ENCODE results near the gene C16orf96.

C16orf96 gene

DNA sequence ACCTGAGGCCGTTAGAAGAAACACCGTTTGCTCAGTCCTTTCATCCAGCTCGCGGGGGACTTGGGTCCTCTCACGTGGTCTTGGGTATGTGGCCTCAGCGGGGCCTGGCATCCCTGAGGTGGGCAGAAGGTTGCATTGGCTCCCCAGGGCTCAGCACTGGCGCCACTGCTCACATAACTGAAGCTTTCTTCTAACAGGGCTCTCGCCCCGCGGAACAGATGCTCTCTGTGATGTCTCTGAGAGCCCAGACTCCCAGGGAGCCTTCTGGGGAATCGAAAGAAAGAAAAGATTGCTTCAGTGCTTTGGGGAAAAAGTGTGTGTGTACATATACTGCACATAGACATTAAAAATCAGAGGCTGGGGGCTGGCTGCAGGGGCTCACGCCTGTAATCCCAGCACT, 78.6 kb downstream of the C16orf96 start:
- Mint-ChIP-seq H3K27me3 (ENCODE audit: low read depth) (no peaks in the 10 kb centered on the region), H3K4me3 (no peak overlapping the region), H3K36me3 (ENCODE audit: low read depth) (peaks cover 21% of the 10 kb centered on the region), H3K4me1 (no peaks in the 10 kb centered on the region), H3K9me3 (peaks cover 6% of the 10 kb centered on the region), H3K27ac (no peak overlapping the region)
- TF ChIP-seq, protein P1, sequence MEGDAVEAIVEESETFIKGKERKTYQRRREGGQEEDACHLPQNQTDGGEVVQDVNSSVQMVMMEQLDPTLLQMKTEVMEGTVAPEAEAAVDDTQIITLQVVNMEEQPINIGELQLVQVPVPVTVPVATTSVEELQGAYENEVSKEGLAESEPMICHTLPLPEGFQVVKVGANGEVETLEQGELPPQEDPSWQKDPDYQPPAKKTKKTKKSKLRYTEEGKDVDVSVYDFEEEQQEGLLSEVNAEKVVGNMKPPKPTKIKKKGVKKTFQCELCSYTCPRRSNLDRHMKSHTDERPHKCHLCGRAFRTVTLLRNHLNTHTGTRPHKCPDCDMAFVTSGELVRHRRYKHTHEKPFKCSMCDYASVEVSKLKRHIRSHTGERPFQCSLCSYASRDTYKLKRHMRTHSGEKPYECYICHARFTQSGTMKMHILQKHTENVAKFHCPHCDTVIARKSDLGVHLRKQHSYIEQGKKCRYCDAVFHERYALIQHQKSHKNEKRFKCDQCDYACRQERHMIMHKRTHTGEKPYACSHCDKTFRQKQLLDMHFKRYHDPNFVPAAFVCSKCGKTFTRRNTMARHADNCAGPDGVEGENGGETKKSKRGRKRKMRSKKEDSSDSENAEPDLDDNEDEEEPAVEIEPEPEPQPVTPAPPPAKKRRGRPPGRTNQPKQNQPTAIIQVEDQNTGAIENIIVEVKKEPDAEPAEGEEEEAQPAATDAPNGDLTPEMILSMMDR (IDR thresholded peaks at IDR 0.05; ENCODE audit: unreplicated experiment in 3 of 3): no peak

DNA sequence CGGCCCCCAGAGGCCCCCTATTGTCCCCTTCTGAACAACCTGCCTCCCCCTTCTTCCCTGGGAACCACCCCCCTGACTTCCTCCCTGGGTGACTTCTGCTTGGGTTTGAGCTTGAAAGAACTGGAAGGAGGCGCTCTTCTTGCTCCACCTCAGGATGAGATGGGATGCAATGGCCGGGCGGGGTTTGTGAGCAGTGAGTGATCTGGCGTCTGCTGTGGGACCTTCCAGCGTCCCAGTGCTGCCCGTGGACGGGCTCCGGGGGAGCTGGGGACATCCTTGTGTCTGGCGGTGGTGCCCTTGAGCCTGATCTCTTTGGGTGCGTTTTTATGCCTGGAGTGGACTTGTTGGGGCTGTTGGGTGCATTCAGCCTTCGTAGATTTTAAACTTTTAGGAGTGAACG, 80.1 kb downstream of the C16orf96 start:
- TF ChIP-seq, protein P1 (IDR thresholded peaks at IDR 0.05; ENCODE audit: unreplicated experiment in 3 of 3): no peak
- no peaks in the 10 kb centered on the region for H3K27me3 Mint-ChIP-seq (ENCODE audit: low read depth)
- peaks cover 19% of the 10 kb centered on the region for H3K36me3 Mint-ChIP-seq (ENCODE audit: low read depth)
- H3K4me1 Mint-ChIP-seq: no peaks in the 10 kb centered on the region
- H3K27ac Mint-ChIP-seq: no peak overlapping the region
- H3K9me3 Mint-ChIP-seq: peaks cover 3% of the 10 kb centered on the region
- no peak overlapping the region for H3K4me3 Mint-ChIP-seq

DNA sequence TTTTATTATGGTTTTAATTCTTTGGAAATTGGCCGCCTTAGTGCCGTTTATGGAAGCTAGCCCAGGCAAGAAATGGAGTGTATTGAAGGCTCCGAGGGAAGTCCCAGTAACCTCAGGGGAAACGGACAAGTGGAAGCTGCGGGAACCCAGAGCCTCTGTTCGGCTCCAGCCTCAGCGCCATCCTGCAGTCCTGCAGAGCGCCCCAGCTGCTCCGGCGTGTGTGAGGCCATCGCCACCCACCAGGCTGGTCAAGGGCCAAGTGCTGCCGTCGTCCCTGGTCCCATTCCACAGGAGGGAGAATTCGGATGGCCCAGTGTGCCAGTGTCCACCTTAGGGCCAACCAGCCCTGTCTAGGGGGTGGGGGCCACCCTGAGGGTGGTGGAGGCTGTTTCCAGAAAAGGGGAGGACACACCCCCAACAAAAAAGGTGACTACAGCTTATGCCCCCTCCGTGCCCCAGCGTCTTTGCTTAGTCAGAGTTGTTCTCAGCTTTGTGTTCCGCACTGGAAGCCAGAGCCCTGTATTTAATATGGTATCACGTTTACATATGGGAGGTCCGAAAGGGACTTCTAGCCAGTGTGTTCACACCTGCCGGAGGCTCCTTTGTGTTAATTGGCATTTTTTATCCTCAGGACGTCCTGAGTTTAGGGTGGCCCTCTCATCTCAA, 81.5 kb downstream of the C16orf96 start:
- H3K27me3 Mint-ChIP-seq (ENCODE audit: low read depth): no peaks in the 10 kb centered on the region
- peaks cover 15% of the 10 kb centered on the region for H3K36me3 Mint-ChIP-seq (ENCODE audit: low read depth)
- H3K27ac Mint-ChIP-seq: no peak overlapping the region
- H3K4me1 Mint-ChIP-seq: no peaks in the 10 kb centered on the region
- H3K4me3 Mint-ChIP-seq: no peak overlapping the region
- no peaks in the 10 kb centered on the region for H3K9me3 Mint-ChIP-seq
- TF ChIP-seq, protein P1 (IDR thresholded peaks at IDR 0.05; ENCODE audit: unreplicated experiment in 3 of 3): no peak

DNA sequence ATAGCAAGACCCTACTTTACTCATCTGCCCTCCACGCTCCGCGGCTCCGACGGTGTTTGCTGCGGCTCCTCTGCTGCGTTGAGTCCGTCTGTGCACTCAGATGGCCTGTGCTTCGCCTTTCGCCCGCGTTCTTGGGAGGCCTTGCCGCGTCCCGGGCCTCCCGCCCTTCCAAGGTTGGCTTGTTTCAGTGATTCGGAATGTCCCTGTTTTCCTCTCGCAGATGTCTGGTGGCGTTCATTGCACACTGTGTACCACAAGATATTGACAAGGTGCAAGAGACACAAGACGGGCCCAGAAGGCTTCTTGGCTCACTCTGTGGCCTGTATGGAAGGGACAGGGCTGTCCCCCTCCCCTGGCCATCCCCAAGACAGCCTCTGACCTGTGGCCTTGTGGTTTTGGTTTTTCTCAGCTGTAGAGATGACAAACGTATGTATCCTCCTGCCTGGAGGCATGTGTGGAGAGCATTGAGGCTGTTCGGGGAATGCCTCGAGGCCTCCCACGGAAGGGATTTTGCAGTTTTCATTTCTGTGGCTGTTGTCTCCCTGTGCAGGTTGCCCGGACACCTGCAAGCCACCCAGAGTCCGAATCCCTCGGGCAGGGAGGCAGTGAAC, 83.9 kb downstream of the C16orf96 start:
- Mint-ChIP-seq H3K4me3 (no peak overlapping the region), H3K9me3 (no peaks in the 10 kb centered on the region), H3K27ac (peak overlapping the region in 1 of 3 experiments; percentile 27), H3K36me3 (ENCODE audit: low read depth) (peaks cover 9% of the 10 kb centered on the region), H3K27me3 (ENCODE audit: low read depth) (no peaks in the 10 kb centered on the region), H3K4me1 (no peaks in the 10 kb centered on the region)
- TF ChIP-seq, protein P1 (IDR thresholded peaks at IDR 0.05; ENCODE audit: unreplicated experiment in 3 of 3): no peak

DNA sequence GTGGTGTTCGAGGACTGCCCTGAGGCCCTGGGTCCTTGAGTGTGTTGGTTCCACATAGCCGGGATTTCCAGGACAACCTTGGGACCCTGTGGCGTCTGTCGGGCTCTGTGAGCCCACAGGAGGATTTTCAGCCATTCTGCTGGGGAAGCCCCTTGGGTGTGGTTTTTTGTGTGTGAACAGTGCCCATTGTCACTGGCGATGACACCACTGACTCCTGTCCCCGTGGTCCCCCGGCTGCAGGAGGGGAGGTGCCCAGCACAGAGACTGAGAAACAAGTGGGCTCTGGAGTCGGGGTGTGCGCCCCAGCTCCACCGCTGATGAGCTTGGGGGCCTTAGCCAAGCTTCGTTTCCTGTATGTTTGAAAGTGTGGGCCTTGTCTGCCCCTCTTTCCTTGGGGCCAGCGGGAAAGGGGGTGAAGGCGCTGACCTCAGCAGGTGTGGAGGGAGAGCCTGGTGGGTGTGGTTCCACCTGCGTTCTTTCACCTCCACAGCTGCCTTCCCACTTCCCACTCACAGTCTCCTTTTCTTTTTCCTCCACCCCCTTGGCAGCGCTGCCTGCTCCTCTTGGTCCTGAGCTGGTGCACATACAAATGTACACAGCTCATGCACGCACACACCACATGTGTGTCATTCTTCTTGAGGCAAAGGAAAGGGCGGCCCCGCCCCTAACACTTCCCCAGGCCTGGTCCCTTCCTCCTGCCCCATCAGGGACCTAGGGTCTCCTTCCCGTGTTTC, 84.6 kb downstream of the C16orf96 start:
- Mint-ChIP-seq H3K4me1 (no peaks in the 10 kb centered on the region), H3K36me3 (ENCODE audit: low read depth) (peaks cover 16% of the 10 kb centered on the region), H3K4me3 (no peak overlapping the region), H3K9me3 (no peaks in the 10 kb centered on the region), H3K27me3 (ENCODE audit: low read depth) (no peaks in the 10 kb centered on the region), H3K27ac (peak overlapping the region in 2 of 3 experiments; percentile 12 to 52)
- TF ChIP-seq, protein P1 (IDR thresholded peaks at IDR 0.05; ENCODE audit: unreplicated experiment in 3 of 3): no peak

Measured in nephron (organoid).